Peyer's patch (tissue), 4 donors: ENCODE results near the gene GMPPB. TPM values are rescaled to one million over a fixed set of nuclear protein-coding genes. Genes with fewer than 3 reads are reported as not detected.

Experiments used
- DNase-seq, 3 donors: peaks; one replicate each; pipeline ENCODE4 v3.0.0-alpha.2; 2017 to 2019
- H3K27ac ChIP-seq, 4 donors: fragments of 200-600 bp; sonication (generic); one replicate each; pipeline ENCODE4 v1.5.1; 2016 to 2019
- H3K27me3 ChIP-seq, 2 donors: fragments of 200-600 bp; sonication (generic); one replicate each; pipeline ENCODE4 v1.5.1; 2019
- H3K36me3 ChIP-seq, 3 donors: fragments of 200-600 bp; sonication (generic); one replicate each; pipeline ENCODE4 v1.5.1; 2016 to 2019
- H3K4me1 ChIP-seq, 4 donors: fragments of 200-600 bp; sonication (generic); one replicate each; pipeline ENCODE4 v1.5.1; 2016 to 2019
- H3K4me3 ChIP-seq, 4 donors: fragments of 200-600 bp; sonication (generic); 1 replicate in 3 of 4; 2 replicates in 1 of 4; pipeline ENCODE4 v1.5.1; 2016 to 2019; ENCODE audit warnings: mild to moderate bottlenecking in 1 of 4
- H3K9me3 ChIP-seq, 4 donors: fragments of 200-600 bp; sonication (generic); one replicate each; pipeline ENCODE4 v1.5.1; 2016 to 2019; ENCODE audit warnings: mild to moderate bottlenecking in 1 of 4
- CTCF ChIP-seq, 6 experiments: fragments of 450-650 bp in 4 of 6; fragments of 200-600 bp in 2 of 6; sonication (generic) in 1 of 6; IDR thresholded peaks; one replicate each; pipeline ENCODE4 v1.5.1; 2017 to 2019; ENCODE audit warnings: antibody characterized with exemption in 6 of 6, mild to moderate bottlenecking in 3 of 6, moderate library complexity in 1 of 6
- POLR2A ChIP-seq, 2 donors: fragments of 450-650 bp; IDR thresholded peaks; one replicate each; pipeline ENCODE4 v1.5.1; 2017; ENCODE audit warnings: antibody characterized with exemption in 2 of 2, mild to moderate bottlenecking in 2 of 2, moderate library complexity in 2 of 2
- total RNA-seq, 4 donors: library from RNA; depleted of rRNA; stranded (reverse); fragments of >200 nt; gene quantifications; one replicate each; pipeline ENCODE4 v1.1.0, GENCODE V29; 2016

GMPPB gene
- total RNA-seq, 4 donors from 2014 or later, result 35.4 to 46.4 (median 40.7) TPM

GRCh38 chr3:49703956-49704355, 19.8 kb downstream of the GMPPB start:
- DNase-seq, result no peak
- TF ChIP-seq POLR2A (IDR thresholded peaks at IDR 0.05) (no peak), CTCF (IDR thresholded peaks at IDR 0.05) (no peak)
- H3K4me3 ChIP-seq, result no peak overlapping the region

GRCh38 chr3:49703443-49703927, 20.3 kb downstream of the GMPPB start:
- H3K4me1 ChIP-seq, result no peaks in the 10 kb centered on the region
- no peak overlapping the region for H3K4me3 ChIP-seq
- no peaks in the 10 kb centered on the region for H3K27me3 ChIP-seq
- DNase-seq, result peak; percentile 56 to 82 (median 70)
- no peaks in the 10 kb centered on the region for H3K9me3 ChIP-seq
- peaks cover 0 to 78% (median 0%) of the 10 kb centered on the region in 3 donors for H3K36me3 ChIP-seq
- peak; percentile 49 to 82 (median 78) for TF ChIP-seq CTCF (IDR thresholded peaks at IDR 0.05)
- TF ChIP-seq POLR2A (IDR thresholded peaks at IDR 0.05), result no peak
- H3K27ac ChIP-seq, result no peak overlapping the region

More at GRCh38 chr3:49703956-49704355, 19.8 kb downstream of the GMPPB start:
- peaks cover 0 to 74% (median 0%) of the 10 kb centered on the region in 3 donors for H3K36me3 ChIP-seq
- H3K9me3 ChIP-seq, result no peaks in the 10 kb centered on the region
- H3K27me3 ChIP-seq, result no peaks in the 10 kb centered on the region
- no peaks in the 10 kb centered on the region for H3K4me1 ChIP-seq
- no peak overlapping the region for H3K27ac ChIP-seq

GRCh38 chr3:49702672-49703071, 21.1 kb downstream of the GMPPB start:
- Histone ChIP-seq H3K9me3 (no peaks in the 10 kb centered on the region), H3K27me3 (no peaks in the 10 kb centered on the region), H3K27ac (no peak overlapping the region), H3K36me3 (peaks cover 0 to 86% (median 0%) of the 10 kb centered on the region in 3 donors), H3K4me1 (no peaks in the 10 kb centered on the region), H3K4me3 (no peak overlapping the region)
- TF ChIP-seq POLR2A (IDR thresholded peaks at IDR 0.05), result no peak
- TF ChIP-seq CTCF (IDR thresholded peaks at IDR 0.05), result no peak
- DNase-seq, result no peak

- Histone ChIP-seq H3K27me3 (no peaks in the 10 kb centered on the region), H3K36me3 (peaks cover 0 to 86% (median 0%) of the 10 kb centered on the region in 3 donors)
These were observed 22.2 kb downstream of the GMPPB start for GRCh38 chr3:49701388-49702077.

GRCh38 chr3:49700453-49701128, 23.2 kb downstream of the GMPPB start:
- TF ChIP-seq POLR2A (IDR thresholded peaks at IDR 0.05) (no peak), CTCF (IDR thresholded peaks at IDR 0.05) (no peak)
- Histone ChIP-seq H3K27me3 (no peaks in the 10 kb centered on the region), H3K27ac (no peak overlapping the region), H3K4me1 (no peaks in the 10 kb centered on the region), H3K9me3 (no peaks in the 10 kb centered on the region), H3K36me3 (peaks cover 0 to 76% (median 0%) of the 10 kb centered on the region in 3 donors), H3K4me3 (no peak overlapping the region)
- no peak for DNase-seq

More at GRCh38 chr3:49701388-49702077, 22.2 kb downstream of the GMPPB start:
- no peaks in the 10 kb centered on the region for H3K4me1 ChIP-seq
- H3K4me3 ChIP-seq, result no peak overlapping the region
- H3K9me3 ChIP-seq, result no peaks in the 10 kb centered on the region
- H3K27ac ChIP-seq, result no peak overlapping the region
- DNase-seq, result no peak
- TF ChIP-seq POLR2A (IDR thresholded peaks at IDR 0.05), result no peak
- TF ChIP-seq CTCF (IDR thresholded peaks at IDR 0.05), result peak in 4 of 6 experiments; percentile 13 to 37 (median 26)
